GM21723 (cell line): ENCODE data around the gene CISD1.

Source experiments
- ATAC-seq: cut with Tn5 transposase; IDR thresholded peaks from one replicate; pipeline ENCODE4 v1.9.1; 2021; ENCODE audit warnings: mild to moderate bottlenecking, moderate library complexity; ENCODE audit not compliant: unreplicated experiment

CISD1 gene

GRCh38 chr10:58265249-58265648 is 3.7 kb upstream of the CISD1 start:
- no peak for ATAC-seq

- ATAC-seq, result peak; percentile 29
Measured at GRCh38 chr10:58266003-58266825, 2.7 kb upstream of the CISD1 start.

- ATAC-seq, result peak; percentile 12
Measured at GRCh38 chr10:58266826-58267712, 1.9 kb upstream of the CISD1 start.

DNA sequence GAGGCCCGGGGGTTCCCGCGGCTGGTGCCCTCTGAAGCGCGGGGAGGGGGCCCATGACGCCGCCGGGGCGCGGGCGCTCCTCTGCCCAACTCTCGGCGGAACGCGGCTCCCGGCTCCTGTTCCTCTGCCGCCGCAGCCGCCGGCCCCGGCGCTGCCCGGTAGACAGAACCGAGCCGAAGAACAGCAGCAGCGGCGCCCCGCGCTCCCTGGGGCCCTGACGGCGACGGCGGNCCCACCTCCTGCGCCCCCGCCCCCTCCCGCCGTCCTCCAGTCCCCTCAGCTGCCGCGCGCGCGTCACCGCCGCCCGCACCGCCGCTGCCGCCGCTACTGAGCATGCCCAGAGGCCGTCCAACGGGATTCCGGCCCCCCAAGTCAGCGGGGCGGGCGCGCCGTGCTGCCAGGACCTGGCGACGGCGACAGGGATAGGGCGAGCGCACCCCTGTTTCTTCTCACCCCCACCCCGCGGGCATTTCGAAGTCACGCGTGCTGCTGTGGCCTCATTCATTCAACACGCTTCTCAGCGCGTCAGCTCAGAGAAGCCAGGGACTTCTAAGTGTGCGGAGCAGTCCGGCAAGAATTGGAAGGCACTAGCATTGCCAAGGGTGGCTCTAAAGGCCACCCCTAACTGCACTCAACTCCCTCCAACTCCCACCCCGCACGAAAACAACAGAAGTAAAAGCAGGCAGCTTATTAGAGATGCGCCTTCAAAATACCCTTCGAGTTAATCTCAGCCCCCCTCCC is 1.1 kb upstream of the CISD1 start, which contains the start of gene IPMK:
TSS of gene IPMK (minus strand) at position 182 of the 741 bp plus-strand sequence. CDS start 283 bp downstream, outside the sequence.
- ATAC-seq, result peak; percentile 56

DNA sequence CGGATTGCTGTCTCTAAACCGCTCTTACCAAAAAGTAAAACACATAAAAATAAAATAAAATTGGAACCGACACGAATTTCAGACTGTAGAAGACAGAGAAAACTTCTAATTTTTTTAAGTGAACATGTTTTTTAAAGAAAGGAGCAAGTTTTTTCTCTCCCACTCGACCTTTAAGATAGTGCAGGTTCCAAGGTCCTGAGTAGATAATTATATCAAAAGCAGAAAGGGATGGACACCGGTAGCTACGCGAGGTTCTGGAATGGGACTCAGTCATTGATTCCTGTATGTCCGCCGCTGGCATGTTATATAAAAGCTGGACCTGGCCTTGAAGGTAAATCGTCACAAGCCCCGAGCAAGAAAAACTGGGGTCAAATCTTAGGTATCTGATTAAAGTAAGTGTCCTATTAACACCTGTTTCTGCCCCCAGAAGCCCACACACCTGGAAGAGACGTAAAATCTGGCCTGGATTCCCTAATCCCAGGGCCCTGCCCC is 462 bp upstream of the CISD1 start:
- peak; percentile 2 for ATAC-seq

DNA sequence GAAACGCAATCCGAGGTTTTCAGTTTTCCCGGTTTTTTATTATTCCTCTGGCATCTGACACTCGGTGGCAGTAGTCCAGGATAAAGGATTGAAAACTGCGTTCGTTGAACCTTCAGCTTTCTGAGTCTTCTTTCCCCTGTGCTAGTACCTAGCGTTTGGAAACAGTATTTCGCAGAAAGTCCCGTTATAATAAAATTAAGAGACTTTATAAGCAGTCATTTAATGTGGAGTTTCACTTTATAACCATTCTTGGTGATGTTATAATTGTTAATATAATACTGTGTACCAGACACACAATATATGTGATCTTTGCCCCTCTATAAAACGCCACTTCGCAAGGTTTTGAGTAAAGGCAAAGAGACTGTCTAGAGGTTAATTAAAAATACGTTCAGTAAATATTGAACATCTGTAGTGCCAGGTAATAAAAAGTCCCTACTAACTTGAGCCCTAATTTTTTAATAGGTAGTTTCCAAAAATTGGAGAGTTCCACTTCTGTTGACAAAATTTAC is 874 bp downstream of the CISD1 start:
- ATAC-seq, result no peak

DNA sequence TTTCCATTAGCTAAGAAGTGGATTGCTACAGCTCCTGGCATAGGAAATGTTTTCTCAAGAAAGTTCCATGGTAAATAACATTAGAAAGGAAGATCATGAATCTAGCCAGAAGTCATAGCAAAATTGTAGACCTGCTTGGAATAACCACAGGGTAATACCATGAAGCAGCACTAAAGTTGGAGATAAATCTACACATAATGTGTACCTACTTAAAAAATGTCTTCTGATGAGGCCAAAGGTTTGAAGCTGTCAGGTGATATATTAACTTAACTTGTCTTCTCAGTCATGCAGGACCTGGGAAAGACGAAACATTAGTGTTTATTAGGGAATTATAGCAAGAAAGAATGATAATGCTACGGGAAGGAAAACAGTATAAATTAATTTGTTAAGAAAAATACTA is 6.3 kb downstream of the CISD1 start:
- no peak for ATAC-seq

GRCh38 chr10:58275908-58276307 is 6.9 kb downstream of the CISD1 start:
- no peak for ATAC-seq

DNA sequence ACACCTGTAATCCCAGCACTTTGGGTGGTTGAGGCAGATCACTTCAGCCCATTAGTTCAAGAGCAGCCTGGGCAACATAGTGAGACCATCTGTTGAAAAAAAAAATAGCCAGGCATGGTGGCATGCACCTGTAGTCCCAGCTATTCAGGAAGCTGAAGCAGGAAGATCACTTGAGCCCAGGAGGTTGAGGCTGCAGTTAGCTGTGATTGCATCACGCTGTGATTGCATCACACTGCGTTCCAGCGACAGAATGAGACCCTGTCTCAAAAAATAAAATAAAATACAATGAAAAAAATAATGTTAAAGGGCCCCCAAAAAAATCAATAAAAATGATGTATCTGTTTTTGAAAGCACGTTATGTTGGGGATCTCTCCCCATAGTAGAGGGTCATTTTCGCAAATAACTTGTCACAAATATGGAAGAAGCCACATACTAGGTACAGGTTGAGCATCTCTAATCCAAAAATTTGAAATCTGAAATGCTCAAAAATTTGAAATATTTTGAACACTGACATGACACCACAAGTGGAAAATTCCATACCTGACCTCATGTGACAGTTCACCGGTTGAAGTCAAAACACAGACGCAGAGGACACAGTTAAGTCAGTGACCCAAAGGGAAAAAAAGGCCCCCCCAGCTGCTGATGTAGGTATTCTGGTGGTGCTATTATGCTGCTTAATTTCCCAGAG is 9.5 kb downstream of the CISD1 start:
- ATAC-seq, result no peak

DNA sequence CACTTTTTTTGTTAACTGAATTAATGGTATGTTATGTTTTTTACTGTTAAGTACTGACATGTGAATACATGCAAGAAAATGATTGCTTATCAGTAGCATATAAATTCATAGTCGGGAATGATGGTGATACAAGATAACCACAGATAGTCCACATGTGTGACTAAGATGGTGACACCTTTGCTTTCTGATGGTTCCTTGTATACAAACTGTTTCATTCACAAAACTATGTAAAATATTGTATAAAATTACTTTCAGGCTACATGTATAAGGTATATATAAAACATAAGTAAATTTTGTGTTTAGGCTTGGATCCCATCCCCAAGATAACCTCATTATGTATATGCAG is 10.0 kb downstream of the CISD1 start:
- no peak for ATAC-seq

DNA sequence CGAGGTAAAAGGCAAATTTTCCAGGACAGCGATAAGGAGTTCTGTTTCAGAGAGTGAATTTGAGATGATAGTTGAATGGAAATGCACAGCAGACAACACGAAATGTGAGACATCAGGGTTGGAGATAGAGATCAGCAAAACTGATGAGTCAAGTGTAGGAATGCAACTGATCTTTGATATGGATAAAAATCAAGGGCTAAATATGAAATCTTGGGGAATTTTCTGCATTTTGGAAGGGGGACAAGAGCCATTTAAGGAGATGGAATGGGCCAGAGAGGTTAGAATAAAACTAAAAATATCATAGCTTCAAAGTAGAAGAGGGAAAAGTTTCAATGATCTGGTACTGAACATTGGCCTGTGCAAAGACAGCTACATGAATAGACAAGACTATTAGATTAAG is 11.5 kb downstream of the CISD1 start:
- no peak for ATAC-seq

DNA sequence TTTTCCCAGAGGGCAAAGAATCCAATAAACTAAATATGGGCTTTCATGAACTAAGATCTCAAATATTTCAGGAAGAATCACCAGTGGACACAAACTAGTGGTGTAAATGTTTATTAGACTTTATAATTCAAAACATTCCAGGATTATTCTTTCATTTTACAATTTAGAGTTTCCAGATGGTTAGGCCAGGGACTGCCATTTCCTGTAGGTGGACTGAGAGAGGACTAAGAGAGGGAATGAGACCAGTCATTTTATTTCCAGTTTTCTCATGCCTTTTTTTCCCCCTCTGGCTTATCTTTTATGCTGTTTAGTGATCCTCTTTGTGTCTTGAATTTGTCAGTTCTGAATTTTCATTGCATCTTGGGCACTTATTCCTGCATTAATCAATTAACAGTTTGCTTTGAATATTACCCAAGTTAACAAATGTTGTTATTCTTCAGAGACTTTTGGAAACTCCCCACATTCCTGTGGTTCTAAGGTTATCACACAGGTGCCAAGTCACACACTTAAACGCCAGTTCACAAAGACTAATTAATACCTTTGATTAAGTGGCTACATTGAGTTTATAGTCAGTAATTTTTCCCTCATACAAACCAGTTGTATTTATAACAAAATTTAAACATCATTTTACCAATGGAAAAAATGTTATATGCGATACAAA is 12.3 kb downstream of the CISD1 start:
- ATAC-seq, result no peak

DNA sequence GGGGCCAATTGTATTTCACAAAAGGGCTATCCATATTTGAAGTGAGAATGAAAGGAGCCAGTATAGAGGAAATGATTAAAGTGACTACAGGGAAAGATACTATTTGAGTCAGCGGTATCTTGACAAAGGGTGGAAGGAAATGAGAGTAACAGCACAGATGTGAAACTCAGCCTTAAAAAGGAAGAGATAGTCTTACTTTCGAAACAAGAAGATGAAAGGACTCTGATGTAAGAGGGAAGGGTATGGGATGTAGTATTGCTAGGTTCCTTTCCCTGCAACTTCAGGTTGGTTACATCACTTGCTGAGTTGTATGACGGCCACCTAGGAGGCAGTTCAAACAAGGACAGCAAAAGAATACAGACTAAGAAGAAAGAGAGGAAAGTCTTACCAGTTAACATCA is 13.7 kb downstream of the CISD1 start:
- ATAC-seq, result peak; percentile 97

DNA sequence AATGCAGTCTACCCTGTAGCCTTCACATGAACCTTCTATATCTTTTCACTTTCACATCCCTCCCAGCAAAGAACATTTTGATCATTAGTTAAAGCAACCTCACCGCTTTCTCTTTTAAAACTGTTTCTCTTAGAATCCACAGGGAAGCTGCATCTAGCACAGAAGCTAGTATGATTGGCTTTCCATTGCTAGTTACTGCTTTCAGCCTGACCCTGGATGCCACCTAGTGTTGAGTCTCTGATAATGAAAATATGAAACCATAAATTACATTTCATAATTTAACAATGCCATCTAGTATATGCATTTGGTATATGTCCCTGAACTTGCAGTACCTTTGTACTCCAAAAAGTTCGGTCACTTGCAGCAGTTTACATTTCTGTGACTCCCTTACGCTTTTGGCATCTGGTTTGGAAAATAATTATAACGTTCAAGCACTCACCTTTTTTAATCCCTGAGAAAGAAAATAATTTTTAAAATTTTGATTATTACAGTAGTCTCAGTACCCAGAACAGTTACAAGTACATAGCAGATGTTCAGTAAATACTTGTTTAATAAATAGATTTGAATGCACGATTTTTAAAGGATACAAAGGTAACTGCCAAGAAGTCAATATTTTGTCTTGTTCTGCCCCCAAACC is 22.7 kb downstream of the CISD1 start:
- ATAC-seq, result peak; percentile 87

DNA sequence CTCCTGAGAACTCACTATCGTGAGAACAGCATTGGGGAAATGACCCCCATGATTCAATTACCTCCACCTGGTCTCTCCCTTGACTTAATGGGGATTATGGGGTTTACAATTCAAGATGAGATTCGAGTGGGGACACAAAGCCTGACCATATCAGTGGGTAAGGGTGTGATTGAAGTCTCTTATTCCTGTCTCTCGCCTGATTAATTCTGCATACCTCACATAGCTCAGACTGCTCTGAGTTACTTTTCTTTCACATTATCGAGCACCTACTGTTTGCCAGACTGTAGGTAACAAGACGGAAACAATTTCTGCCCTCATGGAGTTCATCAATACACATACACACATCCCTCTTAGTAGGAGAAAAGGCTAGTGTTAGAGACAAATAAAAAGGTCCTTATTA is 25.0 kb downstream of the CISD1 start:
- no peak for ATAC-seq

DNA sequence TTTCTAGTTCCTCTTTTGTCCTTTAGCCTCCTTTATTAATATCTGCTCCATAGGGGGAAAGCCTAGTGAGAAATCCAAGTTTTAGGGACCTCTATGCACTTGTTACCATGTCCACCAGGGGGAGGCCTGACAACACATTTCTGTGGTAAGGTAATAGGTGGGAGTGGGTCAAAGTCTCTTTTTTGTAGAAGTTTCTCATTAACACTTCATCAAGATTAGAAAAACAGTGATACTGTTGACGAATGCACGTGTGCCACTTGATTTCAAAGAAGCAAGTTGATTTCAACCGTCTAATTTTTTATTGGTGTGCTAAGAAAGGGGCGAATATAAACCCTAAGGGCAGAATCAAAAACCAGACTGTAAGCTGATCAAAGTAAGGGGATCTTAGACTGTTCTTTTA is 30.6 kb downstream of the CISD1 start:
- ATAC-seq, result peak; percentile 97

GRCh38 chr10:58300676-58301075 is 31.7 kb downstream of the CISD1 start:
- no peak for ATAC-seq

GRCh38 chr10:58302254-58302653 is 33.3 kb downstream of the CISD1 start:
- no peak for ATAC-seq

DNA sequence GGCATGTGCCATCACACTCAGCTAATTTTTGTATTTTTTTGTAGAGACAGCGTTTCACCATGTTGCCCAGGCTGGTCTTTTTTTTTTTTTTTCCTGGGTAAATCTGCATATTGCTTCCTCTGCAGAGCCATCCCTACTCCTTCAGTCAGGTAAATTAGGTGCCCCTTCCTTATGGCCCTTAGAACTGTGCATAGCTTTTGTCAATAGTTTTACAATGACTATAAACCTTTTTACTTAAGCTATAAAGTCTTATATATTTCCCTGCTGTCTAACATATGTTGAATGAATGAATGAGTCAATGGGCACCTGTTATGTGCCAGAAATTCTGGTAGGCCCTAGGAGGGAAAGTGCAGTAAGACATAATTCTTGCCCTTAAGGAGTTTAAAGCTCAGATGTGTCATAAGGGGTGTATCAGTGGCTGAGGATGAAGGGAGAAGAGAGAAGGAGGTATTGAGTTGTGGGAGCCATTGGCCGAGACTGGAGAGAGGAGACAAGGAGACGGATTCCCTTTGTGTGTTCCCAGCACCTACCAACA is 35.2 kb downstream of the CISD1 start:
- ATAC-seq, result no peak
